GM19452 (cell line): ENCODE measurements around the gene NSF.
A peak's percentile ranks its signal among the peaks of the same experiment; 100 is the strongest.
"Not testable (repeated sequence)": the region's sequence is repeated elsewhere in the genome, so short reads cannot be mapped to it uniquely, and the experiment has no call there.

Experiments used
- ATAC-seq: cut with Tn5 transposase; IDR thresholded peaks from one replicate; pipeline ENCODE4 v1.9.1; 2021; ENCODE audit not compliant: unreplicated experiment

Gene NSF

DNA sequence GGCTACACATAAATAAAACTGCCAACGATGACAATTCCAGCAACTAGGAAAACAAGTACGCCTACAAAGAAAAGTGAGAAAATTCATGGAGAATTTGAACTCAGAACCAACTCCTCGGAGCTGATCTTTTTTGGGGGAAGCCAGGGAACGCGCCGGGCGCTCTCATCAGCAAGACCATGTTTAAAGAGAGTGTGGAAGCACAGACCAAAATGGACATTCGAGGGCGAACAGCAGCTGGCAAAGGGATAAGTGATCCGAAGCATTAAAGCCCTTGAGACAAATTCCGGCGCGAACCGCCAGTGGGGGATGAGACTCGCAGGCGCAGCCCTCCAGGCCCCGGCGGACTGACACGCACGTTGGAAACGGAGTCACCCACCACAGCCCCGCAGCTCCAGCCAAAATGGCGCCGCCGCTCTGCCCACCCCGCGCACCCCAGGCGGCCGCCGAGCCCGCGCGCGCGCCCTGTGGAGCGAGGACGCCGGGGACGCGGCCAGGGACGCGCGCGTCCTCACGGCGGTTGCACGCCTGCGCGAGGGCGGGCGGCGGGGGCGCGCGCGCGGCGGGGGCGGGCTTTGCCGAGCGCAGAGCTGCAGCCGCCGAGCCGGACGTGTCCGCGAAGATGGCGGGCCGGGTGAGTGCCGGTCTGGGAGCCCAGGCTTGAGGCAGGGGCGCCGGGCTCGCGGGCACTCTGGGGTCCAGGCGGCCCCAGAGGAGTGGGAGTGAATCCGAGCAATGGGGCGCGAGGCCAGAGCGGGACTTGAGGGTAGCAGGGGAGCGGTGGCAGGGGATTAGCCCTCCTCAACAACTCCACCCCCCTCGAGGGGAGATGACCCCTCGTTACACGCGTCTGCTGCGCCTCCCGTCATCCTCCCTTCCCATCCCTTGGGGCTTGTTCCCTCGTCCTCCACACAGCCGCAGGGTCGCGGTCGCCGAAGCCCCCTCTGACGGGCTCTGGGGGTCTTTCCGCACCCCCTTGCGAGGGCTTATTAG lies at the start of gene NSF:
NSF (plus strand) TSS at position 513 of the 990 bp plus-strand sequence; CDS start at position 620, 107 bp downstream.
- ATAC-seq = peak; percentile 87

DNA sequence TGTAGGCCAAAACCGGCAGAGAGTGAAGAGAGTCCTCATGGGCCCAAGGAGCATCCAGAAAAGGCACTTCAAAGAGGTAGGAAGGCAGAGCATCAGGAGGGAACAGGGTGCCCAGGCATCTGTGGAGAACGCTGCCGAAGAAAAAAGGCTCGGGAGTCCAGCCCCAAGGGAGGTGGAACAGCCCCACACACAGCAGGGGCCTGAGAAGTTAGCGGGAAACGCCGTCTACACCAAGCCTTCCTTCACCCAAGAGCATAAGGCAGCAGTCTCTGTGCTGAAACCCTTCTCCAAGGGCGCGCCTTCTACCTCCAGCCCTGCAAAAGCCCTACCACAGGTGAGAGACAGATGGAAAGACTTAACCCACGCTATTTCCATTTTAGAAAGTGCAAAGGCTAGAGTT lies 41.9 kb upstream of the NSF start:
- ATAC-seq = not testable (repeated sequence)

DNA sequence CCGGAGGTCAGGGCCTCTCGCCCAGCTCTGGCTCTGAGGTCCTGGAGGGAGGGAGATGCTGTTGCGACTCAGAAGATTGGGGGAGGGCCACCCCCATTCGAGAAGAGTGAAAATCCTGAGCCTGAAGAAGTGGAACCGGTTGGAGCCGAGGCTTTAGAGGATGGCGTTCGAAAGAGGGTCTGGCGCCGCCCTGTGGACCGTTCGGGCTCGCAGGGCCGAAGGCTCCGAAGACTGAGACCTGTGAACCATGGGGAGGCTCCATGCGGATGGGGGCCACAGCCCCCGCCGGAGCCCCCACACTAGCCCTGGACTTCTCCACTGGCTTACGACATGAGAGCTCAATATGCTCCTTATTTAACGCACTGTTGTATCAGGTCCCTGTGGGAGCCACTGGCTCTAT lies 31.3 kb upstream of the NSF start:
- ATAC-seq = not testable (repeated sequence)

DNA sequence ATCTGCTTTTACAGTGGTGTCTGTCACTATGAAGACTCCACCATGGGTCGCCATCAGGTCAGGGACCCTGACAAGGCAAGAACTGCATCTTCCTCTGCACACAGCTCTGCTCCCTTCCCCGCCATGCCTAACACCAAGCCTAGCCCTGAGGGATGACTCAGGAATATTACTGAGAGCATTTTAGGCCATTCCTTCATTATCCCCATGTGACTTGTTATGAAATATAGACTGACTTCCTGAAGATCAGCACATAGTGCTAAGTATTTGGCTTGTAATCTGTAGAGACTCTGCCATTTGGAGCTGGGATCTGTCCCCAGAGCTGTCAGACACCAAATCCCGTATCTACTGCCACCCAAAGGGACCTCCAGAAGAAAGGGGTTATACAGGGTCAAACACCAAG lies 30.4 kb upstream of the NSF start:
- not testable (repeated sequence) for ATAC-seq

DNA sequence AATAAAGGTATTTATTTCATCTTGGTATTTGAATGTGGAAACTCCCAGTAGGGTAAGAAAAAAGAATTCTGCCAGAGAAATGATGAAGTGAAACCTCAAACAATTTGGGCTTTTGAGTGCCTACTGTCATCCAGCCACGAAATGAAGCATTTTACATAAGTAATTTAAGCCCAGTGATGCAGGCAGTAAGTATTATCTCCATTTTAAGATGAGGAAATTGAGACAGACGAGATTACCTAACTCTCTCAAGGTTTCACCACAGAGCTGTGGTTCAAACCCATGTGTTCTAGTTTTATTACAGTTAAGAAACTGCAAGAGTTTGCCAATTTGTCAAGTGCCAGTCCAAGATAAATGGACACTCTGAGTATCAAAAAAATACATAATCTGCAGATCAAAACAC lies 24.2 kb upstream of the NSF start:
- not testable (repeated sequence) for ATAC-seq

DNA sequence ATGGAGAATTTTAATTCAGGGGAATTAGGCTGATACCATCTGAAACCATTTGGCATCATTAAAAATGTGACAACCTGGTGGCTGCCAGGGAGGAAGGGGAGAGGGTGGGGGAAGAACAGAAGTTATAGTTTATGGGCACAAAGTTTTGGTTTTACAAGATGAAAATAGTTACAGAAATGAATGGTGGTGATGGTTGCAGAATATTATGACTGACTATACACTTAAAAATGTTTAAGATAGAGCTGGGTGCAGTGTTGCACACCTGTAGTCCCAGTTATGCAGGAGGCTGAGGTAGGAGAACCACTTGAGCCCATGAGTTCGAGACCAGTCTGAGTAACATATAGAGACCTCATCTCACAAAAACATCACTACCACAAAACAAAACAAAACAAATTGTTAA lies 23.5 kb upstream of the NSF start:
- not testable (repeated sequence) for ATAC-seq

DNA sequence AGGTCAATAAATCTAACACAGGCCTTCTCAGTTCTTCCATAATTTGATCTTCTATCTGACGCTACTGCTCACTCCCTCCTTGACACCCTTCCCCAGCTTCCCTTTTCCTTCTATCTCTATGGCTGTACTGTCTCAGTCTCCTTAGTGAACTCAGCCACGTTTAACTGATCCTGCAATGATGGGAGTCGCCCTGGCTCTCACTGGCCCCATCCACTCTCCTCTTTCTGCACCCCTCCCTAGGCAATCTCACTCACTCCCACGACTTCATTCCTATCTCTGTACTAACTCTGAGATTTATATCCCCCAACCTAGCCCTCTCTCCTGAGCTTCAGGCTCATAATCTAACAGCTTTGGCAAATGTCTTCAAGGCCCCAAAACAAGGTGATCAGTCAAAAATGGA lies 18.7 kb upstream of the NSF start:
- ATAC-seq = not testable (repeated sequence)

DNA sequence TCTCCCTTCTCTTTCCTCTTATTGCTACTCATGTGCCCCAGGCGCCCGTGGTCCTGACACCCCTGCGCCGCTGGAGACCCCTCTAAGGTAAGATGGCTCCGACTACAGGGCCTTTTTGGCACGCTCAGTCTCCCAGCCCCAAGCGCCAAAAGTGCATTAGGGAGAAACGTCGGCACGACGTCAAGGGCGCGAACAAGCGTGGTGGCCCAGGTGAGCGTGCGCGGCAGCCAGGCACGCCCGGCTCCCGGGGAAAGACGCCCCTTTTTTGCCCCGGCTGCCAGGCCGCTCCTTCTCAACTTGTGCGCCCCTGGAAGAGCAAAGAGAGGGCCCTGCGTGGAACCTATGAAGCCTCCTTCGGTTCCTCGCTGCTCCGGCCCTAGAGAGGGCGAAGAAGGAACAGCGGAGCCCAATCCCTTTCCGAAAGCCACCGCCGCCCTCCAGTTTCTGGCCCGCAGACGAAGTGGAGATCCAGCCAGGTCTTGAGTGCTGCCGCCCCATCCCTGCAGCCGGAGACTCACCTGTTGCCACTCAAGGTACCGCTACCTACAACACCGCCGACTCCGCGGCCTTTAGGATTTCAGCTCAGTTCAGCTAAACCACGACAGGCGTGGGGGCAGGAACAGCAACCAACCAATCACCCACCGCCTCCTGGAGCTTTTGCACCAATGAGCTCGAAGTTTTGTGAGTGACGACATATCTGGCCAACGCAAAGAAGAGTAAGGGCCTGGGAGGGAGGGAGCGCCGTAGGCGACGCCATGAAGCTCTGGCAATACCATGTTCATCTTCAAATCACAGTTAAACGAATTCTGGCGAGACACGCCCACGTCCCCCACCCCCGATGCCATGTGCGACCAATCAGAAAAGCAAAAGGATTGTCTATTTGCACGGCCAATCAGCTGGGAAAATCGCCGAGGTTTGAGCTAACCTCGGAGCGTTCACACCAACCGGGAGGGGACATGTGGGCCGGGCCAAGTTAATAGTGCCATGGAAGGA lies 11.1 kb upstream of the NSF start, which contains the start of gene ARL17A:
ARL17A (minus strand) TSS at position 609 of the 993 bp plus-strand sequence. CDS start 3,369 bp downstream, outside the sequence.
- peak; percentile 96 for ATAC-seq

DNA sequence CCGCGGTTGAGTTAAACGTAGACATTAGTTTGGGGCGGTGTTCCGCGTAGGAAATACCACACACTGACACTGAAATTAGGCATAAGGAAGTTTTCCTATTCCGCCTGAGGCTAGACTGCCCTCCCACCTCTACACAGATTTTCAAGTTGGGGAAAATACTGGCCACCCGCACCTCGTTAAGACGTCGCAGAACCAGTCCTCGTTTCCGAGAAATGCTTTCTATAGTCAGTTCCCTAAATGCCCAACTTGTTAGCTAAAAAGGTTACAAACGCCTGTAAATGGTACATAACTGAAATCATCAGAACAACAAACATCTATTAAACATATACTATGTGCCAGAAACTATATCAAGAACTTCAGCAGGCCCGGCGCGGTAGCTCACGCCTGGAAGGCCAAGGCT lies 10.4 kb upstream of the NSF start:
- ATAC-seq = not testable (repeated sequence)

DNA sequence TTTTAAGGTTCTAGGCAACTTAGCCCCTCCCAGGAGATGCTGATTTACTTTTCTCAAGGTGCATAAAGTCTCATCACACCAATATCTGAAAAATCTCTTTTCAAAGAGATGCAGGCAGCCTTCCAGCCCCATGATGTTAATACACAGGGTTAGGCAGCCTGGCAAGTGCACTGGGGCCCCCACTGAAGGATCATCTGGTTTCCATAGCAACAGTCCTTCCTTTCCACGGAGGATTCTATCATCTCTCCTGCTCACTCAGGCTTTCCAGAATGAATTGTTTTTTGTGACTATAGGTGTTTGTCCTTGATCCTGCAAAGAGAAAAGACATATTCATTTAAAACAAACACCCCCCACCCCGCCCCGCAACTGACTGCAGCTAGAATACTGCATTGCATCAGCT lies 5.0 kb upstream of the NSF start:
- ATAC-seq = not testable (repeated sequence)

DNA sequence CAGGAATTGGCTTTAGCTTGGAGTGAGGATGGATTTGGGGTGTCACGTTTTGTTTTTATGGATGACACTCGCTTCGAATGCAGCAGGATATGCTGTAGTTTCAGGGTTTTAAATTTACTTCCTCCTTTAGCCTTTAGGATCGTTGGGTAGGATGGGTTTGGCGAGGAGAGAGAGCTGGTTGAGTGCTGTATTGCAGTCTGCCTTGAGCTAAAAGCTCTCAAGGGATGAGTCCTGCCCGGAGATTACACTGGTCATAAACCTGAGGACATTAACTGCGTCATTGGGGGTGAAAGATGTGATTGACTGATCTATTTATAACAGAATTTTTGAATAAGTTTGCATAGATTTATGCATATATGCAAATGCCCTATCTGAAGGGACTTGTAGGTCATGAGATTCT lies 863 bp downstream of the NSF start:
- ATAC-seq = peak; percentile 45

DNA sequence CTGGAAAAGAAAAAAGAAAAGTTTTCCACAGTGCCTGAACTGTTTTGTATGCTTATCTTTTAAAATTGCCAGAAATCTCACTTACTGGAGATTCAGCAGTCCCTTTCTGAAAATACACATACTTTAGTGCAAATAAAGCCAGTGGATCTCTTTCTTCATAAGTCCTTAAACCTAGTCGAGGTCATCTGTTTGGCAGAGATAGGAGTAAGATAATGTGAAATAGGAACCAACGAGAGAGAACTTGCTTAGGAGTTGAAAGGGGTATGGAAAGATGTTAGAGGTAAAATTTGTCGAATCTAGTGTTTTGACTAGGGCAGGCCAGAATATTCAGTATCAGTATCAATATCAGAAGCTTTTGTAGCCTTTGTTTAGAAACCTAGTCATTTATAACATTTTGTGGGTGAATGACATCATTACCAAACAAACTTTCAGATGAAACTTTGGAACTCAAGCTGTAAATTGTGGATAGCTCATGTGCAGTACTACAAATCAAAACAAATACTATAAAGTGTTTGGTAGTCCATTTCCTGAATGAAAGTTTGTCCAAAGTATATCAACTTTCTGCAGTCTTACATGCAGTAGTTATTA lies 8.0 kb downstream of the NSF start:
- not testable (repeated sequence) for ATAC-seq

DNA sequence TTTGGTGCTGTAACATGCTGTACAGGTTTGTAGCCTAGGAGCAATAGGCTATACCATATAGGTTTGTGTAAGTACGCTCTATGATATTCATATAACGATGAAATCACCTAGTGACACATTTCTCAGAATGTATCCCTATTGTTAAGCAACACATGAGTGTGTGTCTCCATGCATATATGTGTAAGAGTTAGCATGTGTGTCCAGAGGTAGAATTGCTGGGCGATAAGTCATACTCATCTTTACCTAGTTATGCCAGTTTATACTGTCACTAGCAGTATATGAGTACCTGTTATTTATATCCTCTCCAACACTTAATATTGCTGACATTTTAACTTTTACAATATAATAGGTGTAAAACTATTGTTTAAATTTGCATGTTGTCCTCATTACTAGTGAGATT lies 10.3 kb downstream of the NSF start:
- not testable (repeated sequence) for ATAC-seq

DNA sequence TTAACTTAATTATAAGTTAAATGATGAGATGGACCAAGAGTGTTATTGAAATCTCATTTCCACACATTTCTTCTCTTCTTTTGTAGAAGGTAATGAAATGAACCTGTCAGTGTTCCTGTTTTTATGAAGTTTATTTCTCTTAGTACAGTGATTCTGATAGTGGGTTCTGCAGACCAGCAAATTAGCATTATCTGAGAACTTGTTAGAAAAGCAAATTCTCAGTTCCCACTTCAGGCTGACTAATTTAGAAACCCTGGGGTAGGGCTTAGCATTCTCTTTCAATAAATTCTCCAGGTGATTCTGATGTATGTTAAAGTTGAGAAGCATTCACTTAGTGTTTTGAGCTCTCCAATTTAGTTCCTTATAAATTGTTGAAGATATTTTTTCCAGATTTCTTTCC lies 12.7 kb downstream of the NSF start:
- peak; percentile 77 for ATAC-seq

DNA sequence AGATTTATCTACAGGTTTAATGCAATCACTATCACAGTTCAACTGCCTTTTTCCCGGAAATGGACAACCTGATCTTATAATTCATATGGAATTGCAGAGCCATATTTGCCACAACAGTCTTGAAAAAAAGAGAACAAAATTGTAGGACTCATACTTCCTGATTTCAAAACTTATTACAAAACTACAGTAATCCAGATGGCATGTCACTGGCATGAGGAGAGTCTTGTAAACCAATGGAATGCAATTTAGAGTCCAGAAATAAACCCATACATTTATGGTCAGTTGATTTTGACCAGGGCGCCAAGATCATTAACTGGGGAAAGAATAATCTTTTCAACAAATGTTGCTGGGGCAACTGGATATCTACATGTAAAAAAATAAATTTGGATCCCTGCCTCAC lies 20.8 kb downstream of the NSF start:
- ATAC-seq = not testable (repeated sequence)

DNA sequence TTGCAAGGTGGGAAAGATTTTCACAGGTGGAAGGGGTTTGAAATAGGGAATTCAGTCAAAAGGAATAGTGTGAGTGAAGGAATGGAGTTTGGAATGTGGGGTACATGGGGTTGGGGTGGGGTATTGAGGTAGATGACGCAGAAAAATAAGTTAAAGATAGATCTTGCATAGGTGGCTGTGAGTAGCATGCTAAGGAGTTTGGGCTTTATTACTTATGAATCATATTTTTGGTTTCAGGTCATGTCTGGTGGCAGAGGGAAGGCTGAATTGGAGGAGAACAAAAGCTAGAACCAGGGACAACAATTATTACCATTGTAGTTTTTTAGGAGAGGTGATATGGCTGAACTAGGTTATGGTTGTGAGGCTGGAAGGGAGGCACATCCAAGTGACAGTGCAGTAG lies 23.4 kb downstream of the NSF start:
- not testable (repeated sequence) for ATAC-seq

DNA sequence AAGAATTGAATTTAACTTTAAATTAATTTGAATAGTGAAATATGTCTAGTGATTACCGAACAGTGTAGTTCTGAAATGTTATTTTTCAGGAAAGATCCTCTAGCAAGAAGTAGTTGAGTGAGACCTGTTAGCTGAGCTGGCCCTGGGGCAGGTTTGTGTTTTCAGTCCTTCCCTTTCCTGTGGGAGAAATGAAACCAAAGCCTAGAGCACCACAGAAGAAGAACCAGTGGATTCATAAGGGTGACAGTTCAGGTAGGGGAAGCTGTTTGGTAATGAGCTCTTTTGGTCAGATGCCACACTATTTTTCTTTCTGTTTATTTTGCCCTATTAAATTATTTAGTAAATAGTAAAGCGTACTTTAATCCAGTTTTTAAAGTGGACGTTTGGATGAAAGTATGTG lies 26.7 kb downstream of the NSF start:
- not testable (repeated sequence) for ATAC-seq

DNA sequence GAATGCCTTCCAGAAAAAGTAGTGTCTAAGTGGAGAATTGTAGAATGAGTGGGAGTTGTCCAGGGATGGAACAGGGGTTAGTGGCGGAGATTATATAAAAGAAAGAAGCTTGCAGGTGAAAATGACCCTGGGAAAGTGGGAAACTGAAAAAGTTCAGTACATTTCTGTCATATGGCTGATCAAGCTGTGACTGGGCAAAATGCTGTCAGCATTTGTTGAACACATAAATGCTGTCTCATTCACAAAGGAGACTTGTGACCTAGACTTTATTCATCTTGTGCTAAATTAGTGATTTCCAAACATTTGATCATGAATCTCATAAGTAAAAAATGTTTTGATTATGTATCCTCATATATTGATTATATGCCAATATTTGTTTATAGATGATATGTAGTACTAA lies 28.5 kb downstream of the NSF start:
- ATAC-seq = not testable (repeated sequence)

DNA sequence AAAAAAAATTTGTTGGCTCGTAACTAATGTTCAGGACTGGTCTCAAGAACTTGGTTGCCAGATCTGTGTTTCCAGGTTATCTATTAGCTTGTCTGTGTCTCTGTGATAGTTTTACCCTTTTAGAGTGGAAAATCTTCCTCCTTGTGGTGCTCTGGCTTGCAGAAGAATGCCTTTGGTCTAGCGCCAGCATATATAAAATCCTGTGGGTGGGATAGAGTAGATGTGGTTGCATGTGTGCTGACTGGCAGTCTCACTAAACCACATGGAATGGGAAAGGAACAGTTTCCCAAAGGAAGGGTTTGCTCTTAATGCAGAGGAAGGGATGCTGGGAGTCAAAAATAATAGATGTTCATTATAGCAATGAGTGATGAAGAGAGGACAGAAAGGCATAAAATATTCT lies 33.3 kb downstream of the NSF start:
- not testable (repeated sequence) for ATAC-seq

DNA sequence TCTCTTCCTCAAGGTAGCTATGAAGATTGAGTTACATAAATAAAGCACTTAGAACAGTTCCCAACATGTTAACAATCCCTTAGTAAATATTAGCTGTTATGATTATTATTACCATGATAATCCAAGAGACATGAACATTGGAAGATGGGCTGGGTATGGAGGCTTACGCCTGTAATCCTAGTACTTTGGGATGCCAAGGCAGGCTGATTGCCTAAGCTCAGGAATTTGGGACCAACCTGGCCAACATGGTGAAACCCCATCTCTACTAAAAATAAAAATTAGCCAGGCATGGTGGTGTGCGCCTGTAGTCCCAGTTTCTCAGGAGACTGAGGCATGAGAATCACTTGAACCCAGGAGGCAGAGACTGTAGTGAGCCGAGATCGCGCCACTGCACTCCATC lies 34.3 kb downstream of the NSF start:
- not testable (repeated sequence) for ATAC-seq

DNA sequence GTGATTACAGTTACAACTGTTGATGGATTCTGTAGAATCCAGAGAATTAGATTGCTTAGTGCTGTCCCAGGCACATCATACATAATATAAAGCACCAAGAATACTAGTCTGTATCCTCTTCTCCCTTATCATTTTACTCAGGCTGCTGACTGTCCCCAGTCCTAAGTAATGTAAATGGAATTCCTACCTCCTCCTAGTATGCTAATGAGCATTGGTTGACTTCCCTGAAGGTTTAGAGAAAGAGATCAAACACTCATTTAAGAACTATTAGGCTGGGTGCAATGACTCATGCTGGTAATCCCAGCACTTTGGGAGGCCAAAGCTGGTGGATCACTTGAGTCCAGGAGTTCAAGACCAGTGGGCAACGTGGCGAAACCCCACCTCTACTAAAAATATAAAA lies 37.0 kb downstream of the NSF start:
- not testable (repeated sequence) for ATAC-seq
